AG10803 (cell line): ENCODE measurements around the gene KCNK5.

Source experiments
- DNase-seq: peaks from one replicate; pipeline ENCODE4 v3.0.0; 2010; ENCODE audit warnings: low read depth
- H3K4me3 ChIP-seq: 2 replicates; pipeline ENCODE4 v1.5.1; 2011; ENCODE audit warnings: mild to moderate bottlenecking, low read length, control low read depth
- CTCF ChIP-seq: conservative IDR thresholded peaks from 2 replicates; pipeline ENCODE4 v1.5.1; 2011; ENCODE audit warnings: mild to moderate bottlenecking, low read length, control low read depth, inconsistent platforms

Gene KCNK5

DNA sequence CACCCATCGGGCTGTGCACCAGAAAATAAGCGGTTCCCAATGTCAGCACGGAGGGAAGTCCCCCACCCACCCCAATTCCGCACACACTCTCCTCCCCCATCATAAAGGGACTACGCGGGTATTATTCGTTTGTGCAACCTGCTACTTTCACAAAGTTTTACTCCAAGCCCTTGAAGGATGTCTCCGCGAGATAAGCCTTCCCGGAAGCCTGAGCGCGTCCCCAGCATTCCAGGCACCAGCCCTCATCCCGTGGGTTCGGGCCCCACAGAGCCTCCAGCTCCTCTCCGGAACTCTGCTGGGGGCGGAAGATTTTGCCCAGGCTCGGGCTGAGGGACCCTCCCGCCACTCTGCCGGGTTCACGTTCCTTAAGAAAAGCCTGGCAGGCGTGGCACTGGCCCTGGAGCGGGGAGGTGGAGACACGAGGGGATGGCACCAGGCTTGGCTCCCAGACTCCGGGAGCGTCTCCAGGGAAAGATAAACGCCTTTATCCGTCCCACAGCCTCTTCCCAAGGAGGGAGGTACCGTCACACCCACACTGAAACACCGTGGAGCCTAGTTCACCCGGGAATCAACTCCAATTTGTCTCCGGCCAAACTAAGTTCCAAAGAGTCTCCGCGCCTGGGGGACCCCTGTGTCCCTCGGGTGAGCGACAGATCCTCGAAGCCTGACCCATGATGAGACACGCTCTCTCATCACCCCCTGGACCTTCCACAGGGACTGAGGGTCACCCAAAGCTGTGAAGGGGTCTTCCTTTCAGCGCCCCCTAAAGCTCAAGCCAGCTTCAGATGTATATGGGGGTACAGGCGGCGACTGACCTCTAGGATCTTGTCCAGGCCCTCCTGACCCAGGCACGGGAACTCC, 934 bp downstream of the KCNK5 start:
- no peak overlapping the region for H3K4me3 ChIP-seq
- DNase-seq = no peak
- no peak for TF ChIP-seq CTCF

DNA sequence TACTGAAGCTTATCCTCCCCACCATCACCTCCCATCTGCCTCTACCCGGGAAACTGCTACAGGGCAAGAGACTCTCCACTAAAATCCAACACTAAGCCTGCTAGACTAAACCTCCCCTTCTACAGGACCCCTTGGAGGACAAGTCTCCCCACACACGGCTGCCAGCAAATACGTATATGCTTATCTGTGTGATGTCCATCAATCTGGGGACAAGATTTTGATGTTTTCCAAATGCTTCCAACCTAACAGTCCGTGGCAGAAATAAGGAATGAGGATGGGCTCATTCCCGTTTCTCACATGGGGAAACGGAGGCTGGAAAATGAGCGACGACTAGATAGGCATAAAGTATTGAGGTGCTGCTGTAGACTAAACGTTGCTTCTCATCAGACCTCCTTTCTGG, 1.8 kb downstream of the KCNK5 start:
- TF ChIP-seq CTCF = no peak
- DNase-seq = no peak
- H3K4me3 ChIP-seq = no peak overlapping the region

- no peak overlapping the region for H3K4me3 ChIP-seq
- DNase-seq = no peak
- TF ChIP-seq CTCF = no peak
These were observed 2.5 kb downstream of the KCNK5 start for GRCh38 chr6:39226639-39227329.

DNA sequence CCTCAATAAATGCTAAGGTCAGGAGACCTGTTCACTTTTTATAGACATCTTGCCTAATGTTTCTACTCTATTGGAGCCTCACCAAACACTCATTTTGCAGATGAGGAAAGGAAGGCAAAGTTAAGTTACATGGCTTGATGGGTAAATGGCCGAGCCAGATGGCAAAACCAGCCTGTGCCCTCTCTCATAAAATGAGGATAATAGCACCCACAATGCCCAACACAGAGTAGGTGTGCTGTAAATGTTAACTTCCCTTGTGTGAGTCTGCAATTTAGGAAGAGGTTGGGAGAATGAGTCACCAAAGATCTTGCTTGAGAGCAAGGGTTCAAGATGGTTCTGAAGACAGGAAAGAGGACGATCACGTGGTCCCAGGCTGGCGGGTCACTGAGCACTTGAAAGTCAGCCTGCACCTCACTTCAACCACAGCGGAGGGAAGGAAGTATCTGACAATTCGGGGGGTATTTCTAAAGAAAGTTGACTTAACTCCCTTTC, 3.3 kb downstream of the KCNK5 start:
- DNase-seq = no peak
- no peak for TF ChIP-seq CTCF
- no peak overlapping the region for H3K4me3 ChIP-seq

GRCh38 chr6:39225543-39225942, 3.7 kb downstream of the KCNK5 start:
- no peak for DNase-seq
- H3K4me3 ChIP-seq = no peak overlapping the region
- TF ChIP-seq CTCF = no peak

- TF ChIP-seq CTCF = no peak
- no peak for DNase-seq
- H3K4me3 ChIP-seq = no peak overlapping the region
These were observed 4.6 kb downstream of the KCNK5 start for GRCh38 chr6:39224523-39225182.
